ENCODE data around the gene NFYB. TPM values are rescaled to one million over a fixed set of nuclear protein-coding genes. Genes with fewer than 3 reads are reported as not detected.
"Not testable (repeated sequence)": the region's sequence is repeated elsewhere in the genome, so short reads cannot be mapped to it uniquely, and the experiment has no call there.

The NFYB gene
- polyA plus RNA-seq: 10 to 100 TPM; 12.3 to 74.5 (median 14.4) TPM

DNA sequence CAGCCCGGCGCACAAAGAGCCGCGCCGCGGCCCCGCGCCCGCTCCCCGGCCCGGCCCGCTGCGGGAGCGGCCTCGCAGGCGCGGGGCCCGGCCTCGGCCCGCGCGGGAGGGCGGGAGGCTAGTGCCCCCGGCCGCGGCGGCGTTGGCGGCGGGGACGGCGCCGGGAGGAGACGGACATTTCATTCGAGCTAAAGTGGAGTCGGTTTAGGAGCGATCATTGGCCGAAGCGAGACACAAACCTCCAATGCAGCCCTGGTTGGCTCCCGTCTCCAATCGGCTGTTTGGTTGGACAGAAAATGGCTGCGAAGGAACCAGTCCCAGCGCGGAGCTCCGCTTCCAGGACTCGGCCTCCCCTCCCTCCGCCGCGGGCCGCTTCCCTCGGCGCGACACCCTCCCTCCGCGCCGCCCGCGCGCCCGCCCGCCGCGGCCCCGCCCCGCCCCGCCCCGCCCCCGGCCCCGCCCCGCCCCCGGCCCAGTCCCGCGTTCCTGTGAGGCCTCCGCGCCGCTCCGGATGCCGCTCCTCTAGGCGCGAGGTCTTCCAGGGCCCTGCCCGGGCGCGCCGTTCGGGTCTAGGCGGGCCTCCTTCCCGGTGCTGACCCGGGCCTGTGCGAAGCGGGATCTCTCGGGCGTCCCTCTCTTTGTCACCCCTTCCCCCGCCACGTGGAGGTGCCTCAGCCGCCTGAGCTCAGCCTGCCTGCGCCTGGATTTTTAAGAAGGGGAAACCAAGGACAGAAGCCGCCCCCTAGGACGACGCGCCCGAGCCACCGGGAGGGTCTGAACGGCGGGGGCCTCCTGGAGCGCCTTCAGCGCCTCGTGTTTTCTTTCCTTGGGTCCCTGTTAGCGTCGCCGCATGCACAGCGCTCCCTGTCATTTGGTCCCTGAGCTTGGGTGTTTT lies at the start of gene NFYB:
TSS of gene NFYB (minus strand) at position 309 of the 895 bp plus-strand sequence. CDS start 2,757 bp downstream, outside the sequence.
- H3K27ac ChIP-seq (ENCODE audit: low read depth, low read length): peak within 1 kb of the TSS; percentile 91
- WGBS, 3 donors: 4 to 6% (median 5%) methylated on average over 83 to 107 of the region's 111 CpGs

DNA sequence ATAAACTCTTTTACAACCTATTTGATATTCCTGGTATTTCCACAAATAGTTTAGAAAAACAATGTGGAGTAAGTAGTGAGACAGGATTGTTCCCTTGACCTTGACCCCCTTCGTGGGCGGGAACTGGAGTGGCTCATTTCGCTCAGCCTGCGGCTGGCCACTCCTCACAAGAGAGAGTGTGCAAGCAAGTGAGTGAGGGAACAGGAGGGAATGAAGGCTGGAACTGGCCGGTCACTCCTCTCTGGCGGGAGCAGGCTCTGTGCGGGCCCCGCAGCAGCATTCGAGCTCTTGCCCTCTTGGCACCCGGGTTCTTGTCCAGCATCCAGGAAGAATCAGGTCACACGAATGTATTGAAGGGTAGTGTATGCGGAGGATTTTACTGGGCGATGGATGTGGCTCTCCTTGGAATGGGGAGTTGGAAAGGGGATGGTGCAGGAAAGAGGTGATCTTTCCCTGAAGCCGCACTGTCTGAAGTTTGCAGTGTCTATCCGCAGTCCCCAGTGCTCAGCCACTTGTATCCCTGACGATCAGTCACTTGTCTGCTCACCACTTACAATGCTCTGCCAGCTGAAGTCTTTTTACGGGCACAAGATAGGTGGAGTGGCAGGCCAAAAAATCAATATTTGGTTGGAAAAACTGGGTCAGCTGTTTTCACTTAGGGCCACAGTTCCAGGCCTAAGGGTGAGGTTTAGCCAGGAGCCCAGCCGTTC lies 49.6 kb upstream of the NFYB start:
- H3K27ac ChIP-seq (ENCODE audit: low read depth, low read length): no peak overlapping the region
- 80 to 98% (median 97%) methylated on average over 18 of the region's 18 CpGs for WGBS, 3 donors

DNA sequence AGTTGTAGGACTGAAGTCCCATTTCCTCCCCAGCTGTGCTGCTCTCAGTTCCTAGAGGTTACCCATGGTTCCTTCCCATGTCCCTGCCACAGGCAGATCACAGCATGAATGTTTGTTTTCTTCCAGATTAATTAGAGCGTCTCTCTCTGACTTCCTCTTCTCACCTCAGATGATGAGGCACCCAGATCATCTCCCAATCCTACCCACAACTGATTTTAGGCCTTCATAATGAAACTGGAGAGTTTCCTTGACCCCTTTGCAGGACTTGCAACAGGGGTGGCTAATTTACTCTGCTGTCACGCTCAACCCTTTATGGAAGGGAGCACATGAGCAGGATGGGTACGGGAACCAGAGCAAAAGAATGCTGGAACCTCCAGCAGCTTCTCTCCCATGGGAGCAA lies 45.4 kb upstream of the NFYB start:
- H3K27ac ChIP-seq (ENCODE audit: low read depth, low read length): no peak overlapping the region
- 83 to 94% (median 86%) methylated on average over 3 of the region's 3 CpGs for WGBS, 3 donors

DNA sequence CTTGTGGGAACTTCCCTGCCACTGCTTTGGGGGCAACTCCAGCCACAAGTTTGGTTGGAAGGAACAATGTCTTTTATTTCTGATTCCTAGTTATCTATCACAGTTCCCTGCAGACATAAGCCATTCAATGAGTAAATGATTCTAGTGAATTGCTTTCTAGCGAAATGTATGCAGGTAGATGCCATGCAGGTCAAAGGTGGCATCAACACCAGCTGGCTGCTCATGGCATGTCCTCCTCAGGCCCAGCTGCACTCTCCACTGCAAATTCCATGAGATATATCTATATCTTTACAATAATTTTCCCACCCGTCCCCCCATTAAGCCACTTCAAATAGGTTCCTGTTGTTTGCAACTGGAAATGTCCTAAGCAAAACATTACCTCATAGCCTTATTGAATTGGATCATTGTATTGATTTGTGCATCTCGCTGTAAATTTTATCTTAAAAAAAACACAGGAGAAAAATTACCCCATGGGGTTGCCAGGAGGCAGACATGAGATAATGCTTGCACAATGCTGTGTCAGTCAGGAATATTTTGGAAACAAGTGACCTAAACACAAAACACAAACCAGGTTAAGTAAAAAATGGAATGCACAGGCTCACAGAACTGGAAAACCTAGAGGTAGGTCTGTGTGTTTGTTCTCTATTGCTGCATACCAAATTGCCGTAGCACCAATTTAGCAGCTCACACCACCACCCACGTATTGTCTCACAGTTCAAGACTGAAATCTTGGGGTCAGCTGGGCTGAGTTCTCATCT lies 44.8 kb upstream of the NFYB start:
- WGBS, 3 donors: 71 to 90% (median 84%) methylated on average over 5 of the region's 5 CpGs
- no peak overlapping the region for H3K27ac ChIP-seq (ENCODE audit: low read depth, low read length)

DNA sequence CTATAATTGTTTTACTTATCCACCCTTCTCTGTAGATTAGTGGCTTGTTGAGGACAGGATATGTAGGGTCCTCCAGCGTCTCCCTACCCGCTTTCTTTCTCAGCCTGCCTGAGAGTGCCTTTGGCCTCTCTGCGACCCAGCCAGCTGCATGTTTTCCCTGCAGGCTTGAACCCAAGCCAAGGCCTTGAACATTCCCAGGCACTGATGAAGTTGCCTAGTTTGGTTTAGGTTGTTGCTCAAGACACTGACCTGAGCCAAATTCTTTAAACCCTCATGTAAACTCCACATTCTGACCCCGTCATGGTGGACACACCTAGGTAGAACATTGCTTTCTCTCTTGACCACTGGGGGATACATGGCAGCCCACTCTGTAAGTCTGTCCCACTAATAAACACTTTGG lies 44.1 kb upstream of the NFYB start:
- no peak overlapping the region for H3K27ac ChIP-seq (ENCODE audit: low read depth, low read length)
- WGBS, 3 donors: 30 to 75% (median 62%) methylated on average over 4 of the region's 4 CpGs

DNA sequence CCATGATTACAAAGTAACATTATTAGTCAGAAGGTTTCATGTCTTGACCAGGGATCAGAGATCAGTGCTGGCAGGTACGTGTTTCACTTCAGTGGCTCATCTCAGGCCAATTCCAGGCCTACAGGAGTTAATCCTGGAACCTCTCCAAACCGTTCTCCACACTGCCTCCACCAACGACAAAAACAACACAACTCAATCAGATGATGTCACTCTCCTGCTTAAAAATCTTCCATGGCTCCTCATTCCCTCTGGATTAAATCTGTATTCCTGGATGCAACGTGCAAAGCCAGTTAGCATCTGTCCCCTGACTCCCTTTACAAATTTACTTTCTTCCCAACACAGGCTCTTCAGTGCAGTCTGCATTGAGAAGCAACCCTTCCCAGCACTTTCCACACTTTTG lies 43.3 kb upstream of the NFYB start:
- WGBS, 3 donors: 45 to 56% (median 50%) methylated on average over 4 of the region's 4 CpGs
- H3K27ac ChIP-seq (ENCODE audit: low read depth, low read length): peak overlapping the region; percentile 31

DNA sequence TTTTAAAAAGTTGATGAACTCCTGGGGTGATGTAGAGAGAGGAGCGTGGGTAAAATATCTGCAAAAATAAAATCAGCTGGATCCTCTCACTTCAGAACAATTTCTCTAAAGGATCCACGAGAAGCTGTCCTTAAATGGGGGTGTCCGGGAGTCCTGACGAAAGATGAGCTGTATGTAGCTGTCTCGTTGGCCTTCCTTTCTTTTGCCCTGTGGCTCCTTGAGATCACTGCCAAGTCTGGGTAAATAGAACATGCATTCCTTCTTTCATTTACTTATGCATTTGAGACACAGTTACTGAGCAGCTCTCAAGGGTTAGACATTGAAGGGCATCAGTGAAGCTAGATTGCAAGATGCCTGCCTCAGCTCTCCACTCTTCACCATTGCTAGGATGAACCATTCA lies 42.4 kb upstream of the NFYB start:
- 81 to 90% (median 85%) methylated on average over 5 of the region's 5 CpGs for WGBS, 3 donors
- no peak overlapping the region for H3K27ac ChIP-seq (ENCODE audit: low read depth, low read length)

DNA sequence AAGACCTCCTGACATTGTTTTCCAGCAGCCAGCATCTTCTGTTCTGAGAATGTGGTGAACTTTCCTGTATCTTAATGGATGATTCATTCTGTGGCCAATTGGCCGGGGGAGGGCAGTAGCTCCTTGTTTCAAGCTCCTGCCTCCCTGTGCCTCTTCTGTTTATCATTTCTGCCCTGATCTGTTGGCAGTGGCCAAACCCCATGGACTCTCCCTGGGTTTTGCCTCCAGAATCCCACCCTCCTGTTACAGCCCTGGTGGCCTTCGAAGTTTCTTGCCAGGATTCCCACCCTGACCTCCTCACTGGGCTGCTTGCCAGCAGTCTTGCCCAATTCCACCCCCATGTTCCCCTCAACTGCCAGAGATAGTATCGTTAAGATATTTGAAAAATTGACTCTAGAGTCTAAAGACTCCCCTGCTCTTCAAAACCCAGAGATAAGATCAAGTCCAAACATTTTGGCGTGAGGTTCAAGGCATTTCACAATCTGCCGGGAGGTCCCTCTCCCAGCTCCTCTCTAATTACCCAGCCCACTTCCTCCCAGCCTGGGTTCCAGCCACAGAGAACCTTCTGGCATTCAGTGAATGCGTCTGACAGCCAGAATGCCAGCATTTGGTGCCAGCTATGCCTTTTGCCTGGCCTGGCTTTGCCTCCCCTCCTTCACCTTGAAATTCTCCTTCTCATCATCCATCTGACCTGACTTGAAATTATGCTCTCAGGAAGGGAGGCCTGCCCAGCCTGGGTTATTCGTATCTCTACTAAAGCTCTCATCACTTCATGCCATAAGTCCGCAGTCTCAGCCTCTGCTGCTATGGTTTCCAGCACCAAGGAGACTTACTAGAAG lies 39.9 kb upstream of the NFYB start:
- 27 to 54% (median 32%) methylated on average over 8 of the region's 8 CpGs for WGBS, 3 donors
- H3K27ac ChIP-seq (ENCODE audit: low read depth, low read length): no peak overlapping the region

DNA sequence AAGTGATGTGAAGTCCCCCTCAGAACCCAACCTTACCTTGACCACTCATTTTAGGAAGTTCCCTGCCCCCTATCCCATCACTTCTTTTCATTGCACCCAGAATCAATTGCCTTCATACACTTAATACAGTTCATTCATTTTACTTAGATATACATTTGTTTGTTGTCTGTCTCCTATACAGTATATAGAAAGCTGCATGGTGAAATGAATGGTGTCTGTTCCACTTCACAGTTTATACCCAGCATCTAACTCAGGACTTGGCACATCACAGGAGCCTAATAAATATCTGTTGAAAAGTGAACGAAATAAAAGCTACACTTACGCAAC lies 39.3 kb upstream of the NFYB start:
- 14 to 62% (median 21%) methylated on average over 2 of the region's 2 CpGs for WGBS, 3 donors
- H3K27ac ChIP-seq (ENCODE audit: low read depth, low read length): no peak overlapping the region

DNA sequence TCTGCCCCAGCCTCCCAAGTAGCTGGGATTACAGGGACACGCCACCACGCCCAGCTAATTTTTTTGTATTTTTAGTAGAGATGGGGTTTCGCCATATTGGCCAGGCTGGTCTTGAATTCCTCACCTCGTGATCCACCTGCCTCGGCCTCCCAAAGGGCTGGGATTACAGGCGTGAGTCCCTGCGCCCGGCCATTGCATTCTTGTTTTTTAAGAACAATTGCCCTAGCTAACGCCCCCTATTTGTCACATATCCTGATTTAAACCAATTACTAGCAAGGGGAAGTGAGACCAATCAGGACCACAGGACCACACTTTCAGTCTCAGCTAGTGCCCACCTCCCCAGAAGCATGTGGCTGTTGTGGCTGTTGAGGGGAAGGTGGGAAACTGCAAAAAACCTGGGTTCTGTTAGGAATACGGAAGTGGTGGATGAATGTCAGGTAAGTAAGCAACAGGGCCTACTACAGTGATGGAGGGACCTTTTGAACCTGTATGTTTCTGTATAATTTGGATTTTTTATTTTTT lies 37.8 kb upstream of the NFYB start:
- H3K27ac ChIP-seq (ENCODE audit: low read depth, low read length): no peak overlapping the region
- WGBS, 3 donors: 83 to 90% (median 85%) methylated on average over 10 of the region's 10 CpGs

DNA sequence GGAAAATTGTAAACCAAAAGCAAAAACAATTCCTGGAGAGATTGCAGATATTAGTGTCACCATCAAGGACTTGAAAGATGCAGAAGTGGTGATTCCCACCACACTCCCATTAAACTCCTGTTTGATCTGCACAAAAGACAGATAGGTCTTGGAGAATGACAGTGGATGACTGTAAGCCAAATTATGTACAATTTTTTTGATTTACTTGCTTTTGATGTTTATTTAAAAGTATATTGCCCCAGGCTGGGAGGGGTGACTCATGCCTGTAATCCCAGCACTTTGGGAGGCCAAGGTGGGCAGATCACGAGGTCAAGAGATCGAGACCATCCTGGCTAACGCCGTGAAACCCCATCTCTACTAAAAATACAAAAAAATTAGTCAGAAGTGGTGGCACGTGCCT lies 35.8 kb upstream of the NFYB start:
- WGBS, 3 donors: 94 to 96% (median 95%) methylated on average over 5 of the region's 5 CpGs
- H3K27ac ChIP-seq (ENCODE audit: low read depth, low read length): not testable (repeated sequence)

DNA sequence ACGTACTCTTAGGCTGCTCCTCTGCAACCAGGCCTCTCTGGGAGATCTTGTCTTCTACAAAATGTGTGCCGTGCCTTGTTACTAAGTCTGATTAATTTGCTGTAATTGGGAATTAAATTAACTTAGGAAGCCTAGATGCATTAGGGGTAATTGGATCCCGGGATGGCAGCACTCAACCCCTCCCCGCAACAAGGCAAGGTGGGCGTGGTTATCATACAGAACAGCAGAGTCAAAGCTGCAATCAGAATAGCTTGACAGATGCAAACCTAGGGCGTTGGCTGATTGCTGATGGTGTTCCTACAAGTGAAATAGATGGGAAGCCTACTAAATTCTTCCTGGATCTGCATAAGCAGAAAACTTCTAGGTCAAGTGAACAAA lies 34.5 kb upstream of the NFYB start:
- WGBS, 3 donors: 91 to 98% (median 96%) methylated on average over 6 of the region's 6 CpGs
- H3K27ac ChIP-seq (ENCODE audit: low read depth, low read length): no peak overlapping the region

DNA sequence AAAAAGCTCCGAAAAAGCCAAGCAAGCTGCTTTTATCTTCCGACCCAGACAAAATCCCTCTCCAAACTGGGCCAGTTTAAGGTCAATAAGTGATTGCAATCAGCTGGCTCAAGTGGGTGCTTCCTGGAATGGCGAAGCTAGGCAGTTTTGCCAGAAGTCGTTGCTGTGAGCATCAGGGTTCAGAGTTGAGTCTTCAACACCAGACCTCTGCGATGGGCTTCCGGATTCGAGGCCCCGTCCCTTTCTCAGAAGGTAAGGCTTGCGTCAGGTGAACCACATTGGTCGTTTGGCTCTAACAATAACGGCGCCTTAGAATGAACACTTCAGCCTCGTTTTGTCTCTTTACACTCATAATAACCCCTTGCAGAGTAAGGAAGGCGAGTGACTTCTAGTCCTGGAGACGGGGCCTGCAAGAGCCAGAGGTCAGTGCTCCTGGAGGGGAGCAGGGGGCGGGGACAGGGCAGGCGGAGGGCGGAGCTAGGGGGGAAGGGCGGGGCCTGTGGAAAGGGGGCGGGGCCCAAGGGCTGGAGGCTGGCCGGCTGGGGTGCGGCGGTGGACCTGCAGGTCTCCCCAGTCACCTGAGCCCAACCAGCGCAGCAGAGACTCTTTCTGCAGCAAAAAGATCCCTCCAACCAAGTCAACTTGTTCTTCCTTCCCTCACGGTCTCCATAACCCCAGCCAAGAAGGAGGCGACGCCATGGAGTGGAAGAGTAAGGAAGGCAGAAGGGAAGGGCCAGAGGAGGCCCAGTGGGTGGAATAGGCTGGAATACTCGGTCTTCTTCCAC lies 34.0 kb upstream of the NFYB start:
- H3K27ac ChIP-seq (ENCODE audit: low read depth, low read length): no peak overlapping the region
- 76 to 81% (median 80%) methylated on average over 27 to 28 of the region's 28 CpGs for WGBS, 3 donors

DNA sequence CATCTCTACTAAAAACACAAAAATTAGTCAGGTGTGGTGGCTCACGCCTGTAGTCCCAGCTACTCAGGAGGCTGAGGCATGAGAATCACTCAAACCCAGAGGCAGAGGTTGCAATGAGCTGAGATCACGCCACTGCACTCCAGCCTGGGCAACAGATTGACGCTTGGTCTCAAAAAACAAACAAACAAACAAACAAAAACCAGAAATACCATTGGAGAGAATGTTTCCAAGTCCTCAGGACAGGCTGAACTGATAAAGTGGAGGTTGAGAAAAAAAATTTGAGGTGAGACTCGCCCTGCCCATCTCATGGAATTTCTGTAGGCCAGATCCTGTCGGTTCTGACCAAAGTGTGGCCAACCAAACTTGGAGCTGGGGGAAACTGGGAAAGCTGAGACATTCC lies 30.6 kb upstream of the NFYB start:
- no peak overlapping the region for H3K27ac ChIP-seq (ENCODE audit: low read depth, low read length)
- WGBS, 3 donors: 85 to 99% (median 97%) methylated on average over 5 of the region's 5 CpGs

DNA sequence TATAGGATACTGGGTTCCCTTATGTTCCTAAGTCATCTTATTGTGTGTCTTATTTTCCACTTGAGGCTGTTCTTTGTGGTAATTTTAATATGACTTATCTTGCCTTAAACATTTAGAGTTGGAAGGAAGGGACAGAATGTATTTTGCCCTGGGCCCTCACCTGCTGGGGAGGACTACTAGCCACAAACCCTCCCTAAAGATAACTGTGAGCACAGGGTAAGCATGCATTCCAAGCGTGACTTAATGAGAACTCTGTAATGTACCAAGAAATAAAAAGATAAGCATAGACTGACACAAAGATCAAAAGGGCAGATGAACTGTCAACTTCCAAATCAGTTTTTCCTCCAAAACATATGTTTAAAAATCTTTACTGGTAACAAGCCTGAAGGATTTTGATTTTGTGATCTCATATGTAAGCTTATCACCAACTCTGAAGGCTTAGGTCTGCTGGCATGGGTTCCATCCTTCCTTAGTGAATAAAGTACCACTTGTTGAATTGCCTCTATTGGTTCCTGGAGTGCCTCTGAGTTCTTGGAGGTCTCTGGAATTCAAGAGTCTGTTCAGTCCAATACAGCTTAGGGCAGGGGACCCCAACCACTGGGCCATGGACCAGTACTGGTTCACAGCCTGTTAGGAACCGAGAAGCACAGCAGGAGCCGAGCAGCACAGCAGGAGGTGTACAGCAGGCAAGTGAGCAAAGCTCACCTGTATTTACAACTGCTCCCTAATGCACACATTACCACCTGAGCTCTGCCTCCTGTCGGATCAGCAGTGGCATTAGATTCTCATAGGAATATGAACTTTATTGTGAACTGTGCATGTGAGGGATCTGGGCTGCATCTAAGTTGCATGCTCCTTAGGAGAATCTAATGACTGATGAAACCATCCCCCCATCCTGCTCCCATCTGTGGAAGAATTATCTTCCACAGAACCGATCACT lies 29.8 kb upstream of the NFYB start:
- 78 to 94% (median 92%) methylated on average over 5 of the region's 5 CpGs for WGBS, 3 donors
- no peak overlapping the region for H3K27ac ChIP-seq (ENCODE audit: low read depth, low read length)

DNA sequence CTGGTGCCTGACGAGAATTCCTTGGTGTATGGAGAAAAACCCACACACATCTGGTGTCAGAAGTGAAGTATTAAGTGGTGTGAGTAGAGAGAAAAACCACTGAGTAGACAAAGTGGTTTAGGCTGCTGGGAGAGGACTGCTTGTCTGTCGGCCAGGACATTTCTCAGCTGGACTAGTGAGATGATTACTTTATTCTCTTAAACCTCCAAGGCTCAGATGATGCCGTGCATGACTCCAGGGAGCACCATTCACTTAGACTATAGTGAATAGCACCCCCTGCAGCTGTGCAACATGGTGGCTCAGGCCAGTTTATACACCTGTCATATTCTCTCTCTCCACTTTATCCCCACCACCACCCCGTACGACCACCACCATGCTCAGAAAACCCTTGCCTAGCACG lies 28.5 kb upstream of the NFYB start:
- no peak overlapping the region for H3K27ac ChIP-seq (ENCODE audit: low read depth, low read length)
- WGBS, 3 donors: 68 to 88% (median 72%) methylated on average over 6 of the region's 6 CpGs
